GM12878 (cell line): Measurements from ENCODE around the gene GRIP2.

Experiments
- CHD4 ChIP-seq: fragments of 200-600 bp; sonication (generic); IDR thresholded peaks from 2 replicates; pipeline ENCODE4 v1.6.1; 2016; ENCODE audit warnings: mild to moderate bottlenecking
- CTCF ChIP-seq, 3 experiments: IDR thresholded peaks in 2 of 3; conservative IDR thresholded peaks in 1 of 3; 2 replicates each; pipeline ENCODE4 v1.5.1; 2011; ENCODE audit warnings: low read depth in 3 of 3, low read length in 3 of 3, mild to moderate bottlenecking in 3 of 3, control low read depth in 2 of 3, moderate library complexity in 2 of 3, inconsistent platforms in 1 of 3, mixed read lengths in 1 of 3; ENCODE audit not compliant: control insufficient read depth in 2 of 3, insufficient read depth in 1 of 3; ENCODE audit errors: extremely low read depth in 1 of 3
- EP300 ChIP-seq, 2 experiments: fragments of 150-350 bp in 1 of 2; IDR thresholded peaks; 2 replicates each; pipeline ENCODE4 v1.6.1; 2011 to 2012; ENCODE audit warnings: low read depth in 2 of 2, low read length in 2 of 2, borderline replicate concordance in 1 of 2, improper control_type of control experiment in 1 of 2, inconsistent platforms in 1 of 2; ENCODE audit not compliant: control insufficient read depth in 1 of 2
- JUND ChIP-seq: IDR thresholded peaks from 2 replicates; pipeline ENCODE4 v1.6.1; 2012; ENCODE audit warnings: low read depth, mild to moderate bottlenecking, low read length, improper control_type of control experiment, moderate library complexity
- MYC ChIP-seq: IDR thresholded peaks from 2 replicates; pipeline ENCODE4 v1.6.1; 2011; ENCODE audit warnings: mild to moderate bottlenecking, low read length, moderate library complexity, inconsistent platforms; ENCODE audit not compliant: insufficient read depth, insufficient replicate concordance, insufficient read length, severe bottlenecking
- POLR2A ChIP-seq: IDR thresholded peaks from 2 replicates; pipeline ENCODE4 v1.6.1; 2011; ENCODE audit warnings: low read depth, mild to moderate bottlenecking, low read length
- POLR2AphosphoS5 ChIP-seq: IDR thresholded peaks from 2 replicates; pipeline ENCODE4 v1.6.1; 2011; ENCODE audit warnings: mild to moderate bottlenecking, low read length, inconsistent platforms
- RAD21 ChIP-seq: IDR thresholded peaks from 2 replicates; pipeline ENCODE4 v1.6.1; 2011; ENCODE audit warnings: mild to moderate bottlenecking, low read depth, low read length, moderate library complexity; ENCODE audit not compliant: insufficient read depth
- STAT1 ChIP-seq: fragments of 450-650 bp; conservative IDR thresholded peaks from 2 replicates; pipeline ENCODE4 v1.6.1; 2014; ENCODE audit warnings: antibody characterized with exemption, mild to moderate bottlenecking
- TAF1 ChIP-seq: IDR thresholded peaks from 2 replicates; pipeline ENCODE4 v1.6.1; 2011; ENCODE audit warnings: mild to moderate bottlenecking, low read depth, low read length, borderline replicate concordance
- TARDBP ChIP-seq: IDR thresholded peaks from 2 replicates; pipeline ENCODE4 v1.6.1; 2016; ENCODE audit warnings: borderline replicate concordance
- TF ChIP-seq, protein P1 (sequence below): IDR thresholded peaks from 2 replicates; pipeline ENCODE4 v1.6.1; 2012; ENCODE audit warnings: mild to moderate bottlenecking, low read depth, low read length
- TF ChIP-seq, protein P2 (sequence below): fragments of 450-650 bp; IDR thresholded peaks from 2 replicates; pipeline ENCODE4 v1.6.1; 2017; ENCODE audit warnings: mild to moderate bottlenecking, low read depth, inconsistent platforms; ENCODE audit not compliant: poor library complexity, severe bottlenecking

DNA sequence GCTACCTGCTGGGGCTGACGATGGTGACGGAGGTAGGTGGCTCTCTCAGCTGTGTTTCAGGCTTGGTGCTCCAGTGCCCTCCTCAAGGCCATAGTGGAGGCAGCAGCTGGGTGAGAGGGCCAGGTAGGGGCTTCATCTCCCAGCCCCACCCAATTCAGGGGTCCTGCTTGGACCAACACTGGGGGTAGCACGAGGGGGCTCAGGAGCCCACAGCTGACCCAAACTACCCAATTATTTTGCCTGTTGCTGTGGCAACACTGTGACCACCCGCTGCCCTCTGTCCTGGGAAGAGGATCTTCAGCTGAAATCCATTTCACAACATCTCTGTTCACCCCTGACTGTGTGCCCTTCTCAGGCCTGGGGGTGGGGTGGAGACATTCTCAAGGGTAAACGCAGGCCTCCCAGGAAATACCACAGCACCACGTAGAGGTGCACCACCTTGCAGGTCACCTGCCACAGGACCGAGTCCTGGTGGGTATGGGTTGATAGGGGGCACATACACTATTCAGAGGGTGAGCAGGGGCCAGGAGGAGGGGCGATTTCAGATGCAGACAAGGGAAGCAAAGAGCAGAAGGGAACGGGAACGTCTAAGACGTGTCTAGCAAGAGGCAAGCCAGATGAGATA lies 62.7 kb downstream of the GRIP2 start:
- no peak for TF ChIP-seq POLR2A
- TF ChIP-seq EP300 (IDR thresholded peaks at IDR 0.05; ENCODE audit: borderline replicate concordance in 1 of 2, control insufficient read depth in 1 of 2, low read depth in 2 of 2, low read length in 2 of 2): no peak
- no peak for TF ChIP-seq CTCF (IDR thresholded peaks at IDR 0.05 in 2 of 3, conservative IDR thresholded peaks at IDR 0.05 in 1 of 3; ENCODE audit: control insufficient read depth in 2 of 3, extremely low read depth in 1 of 3, insufficient read depth in 1 of 3, low read depth in 3 of 3, low read length in 3 of 3)
- TF ChIP-seq, protein P1, sequence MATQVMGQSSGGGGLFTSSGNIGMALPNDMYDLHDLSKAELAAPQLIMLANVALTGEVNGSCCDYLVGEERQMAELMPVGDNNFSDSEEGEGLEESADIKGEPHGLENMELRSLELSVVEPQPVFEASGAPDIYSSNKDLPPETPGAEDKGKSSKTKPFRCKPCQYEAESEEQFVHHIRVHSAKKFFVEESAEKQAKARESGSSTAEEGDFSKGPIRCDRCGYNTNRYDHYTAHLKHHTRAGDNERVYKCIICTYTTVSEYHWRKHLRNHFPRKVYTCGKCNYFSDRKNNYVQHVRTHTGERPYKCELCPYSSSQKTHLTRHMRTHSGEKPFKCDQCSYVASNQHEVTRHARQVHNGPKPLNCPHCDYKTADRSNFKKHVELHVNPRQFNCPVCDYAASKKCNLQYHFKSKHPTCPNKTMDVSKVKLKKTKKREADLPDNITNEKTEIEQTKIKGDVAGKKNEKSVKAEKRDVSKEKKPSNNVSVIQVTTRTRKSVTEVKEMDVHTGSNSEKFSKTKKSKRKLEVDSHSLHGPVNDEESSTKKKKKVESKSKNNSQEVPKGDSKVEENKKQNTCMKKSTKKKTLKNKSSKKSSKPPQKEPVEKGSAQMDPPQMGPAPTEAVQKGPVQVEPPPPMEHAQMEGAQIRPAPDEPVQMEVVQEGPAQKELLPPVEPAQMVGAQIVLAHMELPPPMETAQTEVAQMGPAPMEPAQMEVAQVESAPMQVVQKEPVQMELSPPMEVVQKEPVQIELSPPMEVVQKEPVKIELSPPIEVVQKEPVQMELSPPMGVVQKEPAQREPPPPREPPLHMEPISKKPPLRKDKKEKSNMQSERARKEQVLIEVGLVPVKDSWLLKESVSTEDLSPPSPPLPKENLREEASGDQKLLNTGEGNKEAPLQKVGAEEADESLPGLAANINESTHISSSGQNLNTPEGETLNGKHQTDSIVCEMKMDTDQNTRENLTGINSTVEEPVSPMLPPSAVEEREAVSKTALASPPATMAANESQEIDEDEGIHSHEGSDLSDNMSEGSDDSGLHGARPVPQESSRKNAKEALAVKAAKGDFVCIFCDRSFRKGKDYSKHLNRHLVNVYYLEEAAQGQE: no peak
- no peak for TF ChIP-seq TAF1
- no peak for TF ChIP-seq JUND
- no peak for TF ChIP-seq POLR2AphosphoS5
- TF ChIP-seq CHD4: no peak
- no peak for TF ChIP-seq MYC
- TF ChIP-seq RAD21: no peak
- TF ChIP-seq TARDBP: no peak
- TF ChIP-seq STAT1: no peak
- TF ChIP-seq, protein P2, sequence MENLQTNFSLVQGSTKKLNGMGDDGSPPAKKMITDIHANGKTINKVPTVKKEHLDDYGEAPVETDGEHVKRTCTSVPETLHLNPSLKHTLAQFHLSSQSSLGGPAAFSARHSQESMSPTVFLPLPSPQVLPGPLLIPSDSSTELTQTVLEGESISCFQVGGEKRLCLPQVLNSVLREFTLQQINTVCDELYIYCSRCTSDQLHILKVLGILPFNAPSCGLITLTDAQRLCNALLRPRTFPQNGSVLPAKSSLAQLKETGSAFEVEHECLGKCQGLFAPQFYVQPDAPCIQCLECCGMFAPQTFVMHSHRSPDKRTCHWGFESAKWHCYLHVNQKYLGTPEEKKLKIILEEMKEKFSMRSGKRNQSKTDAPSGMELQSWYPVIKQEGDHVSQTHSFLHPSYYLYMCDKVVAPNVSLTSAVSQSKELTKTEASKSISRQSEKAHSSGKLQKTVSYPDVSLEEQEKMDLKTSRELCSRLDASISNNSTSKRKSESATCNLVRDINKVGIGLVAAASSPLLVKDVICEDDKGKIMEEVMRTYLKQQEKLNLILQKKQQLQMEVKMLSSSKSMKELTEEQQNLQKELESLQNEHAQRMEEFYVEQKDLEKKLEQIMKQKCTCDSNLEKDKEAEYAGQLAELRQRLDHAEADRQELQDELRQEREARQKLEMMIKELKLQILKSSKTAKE: no peak
